Measurements from ENCODE around the gene INSRR. TPM values are rescaled to one million over a fixed set of nuclear protein-coding genes. Genes with fewer than 3 reads are reported as not detected.

Gene INSRR
- total and polyA plus RNA-seq, 9 donors: 0.02 to 0.15 TPM; not detected in 7

GRCh38 chr1:156838972-156839371 lies 19.9 kb downstream of the INSRR start:
- 23 to 35% (median 26%) methylated on average over 7 of the region's 7 CpGs for WGBS, 3 donors
- Histone ChIP-seq H3K4me3 (no peak overlapping the region), H3K4me1 (ENCODE audit: insufficient read depth) (peaks cover 2% of the 10 kb centered on the region), H3K27me3 (no peaks in the 10 kb centered on the region), H3K9me3 (no peaks in the 10 kb centered on the region), H3K36me3 (no peaks in the 10 kb centered on the region), H3K27ac (no peak overlapping the region)
- no peak for DNase-seq
- TF ChIP-seq POLR2A (IDR thresholded peaks at IDR 0.05) (no peak), CTCF (IDR thresholded peaks at IDR 0.05) (peak; percentile 10 to 40 (median 30))
- intact Hi-C loops (cut with DNase I): no loop called here

GRCh38 chr1:156836892-156837291 lies 22.0 kb downstream of the INSRR start:
- no peak overlapping the region for H3K27ac ChIP-seq
- H3K4me1 ChIP-seq (ENCODE audit: insufficient read depth): peaks cover 2% of the 10 kb centered on the region
- 77 to 84% (median 78%) methylated on average over 4 of the region's 4 CpGs for WGBS, 3 donors
- H3K27me3 ChIP-seq: no peaks in the 10 kb centered on the region
- H3K36me3 ChIP-seq: no peaks in the 10 kb centered on the region
- H3K9me3 ChIP-seq: no peaks in the 10 kb centered on the region
- intact Hi-C loops (cut with DNase I): no loop called here
- TF ChIP-seq CTCF (IDR thresholded peaks at IDR 0.05): no peak
- TF ChIP-seq POLR2A (IDR thresholded peaks at IDR 0.05): no peak
- TF ChIP-seq EP300 (IDR thresholded peaks at IDR 0.05): no peak
- no peak for DNase-seq
- no peak overlapping the region for H3K4me3 ChIP-seq

- intact Hi-C loops (cut with DNase I): no loop called here
- H3K27me3 ChIP-seq: no peaks in the 10 kb centered on the region
- 66 to 76% (median 68%) methylated on average over 5 of the region's 5 CpGs for whole genome bisulfite sequencing, 3 donors
Observed at GRCh38 chr1:156836041-156836654, 22.8 kb downstream of the INSRR start.

GRCh38 chr1:156834322-156834721 lies 24.6 kb downstream of the INSRR start:
- no peak for TF ChIP-seq CTCF (IDR thresholded peaks at IDR 0.05)
- no peak for TF ChIP-seq POLR2A (IDR thresholded peaks at IDR 0.05)
- H3K4me3 ChIP-seq: no peak overlapping the region
- H3K9me3 ChIP-seq: no peaks in the 10 kb centered on the region
- no peak overlapping the region for H3K27ac ChIP-seq
- no peaks in the 10 kb centered on the region for H3K27me3 ChIP-seq
- peaks cover 2% of the 10 kb centered on the region for H3K4me1 ChIP-seq (ENCODE audit: insufficient read depth)
- DNase-seq: no peak
- H3K36me3 ChIP-seq: no peaks in the 10 kb centered on the region
- 80 to 81% (median 81%) methylated on average over 3 of the region's 3 CpGs for WGBS, 3 donors
- intact Hi-C loops (cut with DNase I): no loop called here

More at GRCh38 chr1:156836041-156836654, 22.8 kb downstream of the INSRR start:
- DNase-seq: no peak
- TF ChIP-seq POLR2A (IDR thresholded peaks at IDR 0.05): no peak
- no peak for TF ChIP-seq CTCF (IDR thresholded peaks at IDR 0.05)
- no peak for TF ChIP-seq EP300 (IDR thresholded peaks at IDR 0.05)
- no peaks in the 10 kb centered on the region for H3K9me3 ChIP-seq
- H3K27ac ChIP-seq: no peak overlapping the region
- no peaks in the 10 kb centered on the region for H3K36me3 ChIP-seq
- no peak overlapping the region for H3K4me3 ChIP-seq
- H3K4me1 ChIP-seq (ENCODE audit: insufficient read depth): peaks cover 2% of the 10 kb centered on the region

Measured in ovary (tissue), 9 donors.